ENCODE data around the gene ALDH9A1.
"Not testable (repeated sequence)": the region's sequence is repeated elsewhere in the genome, so short reads cannot be mapped to it uniquely, and the experiment has no call there.

The ALDH9A1 gene

GRCh38 chr1:165697881-165698760 lies at the start of gene ALDH9A1:
Gene ALDH9A1 (minus strand): TSS chr1:165698562. CDS start chr1:165698558, 4 bp downstream.
- no peak for FAIRE-seq

DNA sequence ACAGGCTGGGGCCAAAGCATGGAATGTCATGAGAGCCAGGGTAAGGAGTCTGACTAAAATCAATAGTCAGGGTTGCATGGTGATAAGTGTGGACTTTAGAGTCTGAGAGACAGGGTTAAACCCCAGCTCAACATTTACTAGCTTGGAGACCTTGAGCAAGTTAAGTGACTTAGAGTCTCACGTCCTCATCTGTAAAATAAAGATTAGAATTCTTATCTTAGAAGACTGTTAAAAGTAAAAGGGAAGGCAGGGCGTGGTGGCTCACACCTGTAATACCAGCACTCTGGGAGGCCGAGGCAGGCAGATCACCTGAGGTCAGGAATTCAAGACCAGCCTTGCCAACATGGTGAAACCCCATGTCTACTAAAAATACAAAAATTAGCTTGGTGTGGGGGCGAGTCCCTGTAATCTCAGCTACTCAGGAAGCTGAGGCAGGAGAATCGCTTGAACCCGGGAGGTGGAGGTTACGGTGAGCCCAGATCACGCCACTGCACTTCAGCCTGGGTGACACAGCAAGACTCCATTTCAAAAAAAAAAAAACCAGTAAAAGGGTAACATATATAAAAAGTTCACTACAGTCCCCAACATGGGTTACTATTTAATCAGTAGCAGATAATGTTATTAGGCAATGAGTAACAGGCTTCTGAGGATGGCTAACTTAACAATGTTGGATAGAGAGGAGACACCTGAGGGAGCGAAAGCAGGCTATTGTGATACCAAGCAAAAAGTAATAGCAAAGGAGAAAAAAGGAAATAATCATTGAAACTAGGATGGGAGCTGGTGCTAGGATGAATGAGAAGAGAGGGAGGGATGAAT lies 49.5 kb upstream of the ALDH9A1 start:
- FAIRE-seq: no peak

More at GRCh38 chr1:165697881-165698760, at the start of gene ALDH9A1:
- peak; percentile 93 for DNase-seq (ENCODE audit: low spot score)

GRCh38 chr1:165744913-165745312 lies 46.6 kb upstream of the ALDH9A1 start:
- not testable (repeated sequence) for DNase-seq (ENCODE audit: low spot score); FAIRE-seq

More for the DNA sequence above, 49.5 kb upstream of the ALDH9A1 start:
- no peak for DNase-seq (ENCODE audit: low spot score)

DNA sequence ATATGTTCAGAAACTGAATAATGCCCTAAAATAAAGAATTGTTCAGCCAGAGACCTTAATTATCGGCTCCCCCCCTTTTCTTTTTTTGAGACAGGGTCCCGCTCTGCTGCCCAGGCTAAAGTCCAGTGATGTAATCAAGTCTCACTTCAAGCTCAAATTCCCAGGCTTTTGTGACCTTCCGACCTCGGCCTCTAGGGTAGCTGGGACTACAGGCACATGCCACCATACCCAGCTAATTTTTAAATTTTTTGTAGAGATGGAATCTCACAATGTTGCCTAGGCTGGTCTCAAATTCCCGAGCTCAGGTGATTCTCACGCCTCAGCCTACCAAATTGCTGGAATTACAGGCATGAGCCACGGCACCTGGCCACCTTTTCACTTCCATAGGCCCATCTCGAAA lies 43.8 kb upstream of the ALDH9A1 start:
- FAIRE-seq (no peak), DNase-seq (ENCODE audit: low spot score) (no peak)

DNA sequence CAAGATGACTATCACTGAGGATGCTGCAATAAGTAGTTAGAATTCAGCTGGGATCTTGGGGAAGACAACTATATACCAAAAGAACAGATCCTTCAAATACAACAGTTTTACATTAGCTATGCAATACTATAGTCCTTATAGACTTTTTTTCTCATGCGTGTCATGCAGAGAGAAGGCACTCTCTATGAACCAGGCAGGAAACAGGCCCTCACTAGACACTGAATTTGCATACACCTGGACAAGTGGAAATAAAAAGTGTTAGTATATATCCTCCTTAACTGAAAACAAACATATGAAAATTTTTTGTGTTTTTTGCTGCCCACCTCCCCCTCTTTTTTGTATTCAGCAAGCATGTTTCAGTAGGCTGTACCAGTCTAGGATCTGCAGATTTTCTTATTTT lies 40.4 kb upstream of the ALDH9A1 start:
- DNase-seq (ENCODE audit: low spot score) (no peak), FAIRE-seq (no peak)

GRCh38 chr1:165737196-165737595 lies 38.8 kb upstream of the ALDH9A1 start:
- DNase-seq (ENCODE audit: low spot score) (no peak), FAIRE-seq (no peak)

DNA sequence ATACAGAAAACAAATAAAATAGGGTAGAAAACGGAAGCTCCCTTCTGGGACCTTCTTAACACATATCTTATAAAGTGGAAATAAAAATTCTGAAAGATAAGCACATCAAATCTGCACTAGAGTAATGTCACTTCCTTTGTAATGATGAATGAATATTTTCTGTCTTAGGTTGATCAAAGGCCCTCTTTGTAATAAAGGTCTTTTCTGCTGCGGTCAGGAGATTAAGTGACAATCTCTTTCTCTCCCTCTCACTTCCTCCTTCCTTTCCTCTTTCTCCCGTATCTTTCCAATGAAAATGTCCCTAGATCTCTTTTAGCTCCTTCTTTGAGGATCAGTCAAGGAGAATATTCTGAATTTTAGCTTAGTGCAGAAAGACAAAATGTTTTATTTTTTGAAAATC lies 36.5 kb upstream of the ALDH9A1 start:
- FAIRE-seq: no peak
- no peak for DNase-seq (ENCODE audit: low spot score)

DNA sequence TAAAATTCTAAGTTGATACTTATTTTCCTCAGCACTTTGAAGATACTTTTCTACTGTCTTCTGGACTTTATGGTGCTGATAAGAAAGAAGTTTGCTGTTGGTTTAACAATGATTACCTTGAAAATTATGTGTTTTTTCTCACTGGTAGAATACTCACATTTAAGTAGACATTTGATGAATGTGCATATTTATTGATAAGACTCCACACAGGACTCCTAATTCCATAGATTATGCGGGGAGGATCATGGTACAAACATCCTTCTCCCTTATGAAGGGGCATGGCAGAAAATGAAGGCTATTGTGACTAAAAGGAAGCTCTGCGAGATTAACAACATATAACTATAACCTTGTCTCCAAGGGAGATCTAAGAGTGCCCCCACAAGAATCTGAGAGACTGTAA lies 28.5 kb upstream of the ALDH9A1 start:
- no peak for FAIRE-seq
- no peak for DNase-seq (ENCODE audit: low spot score)

DNA sequence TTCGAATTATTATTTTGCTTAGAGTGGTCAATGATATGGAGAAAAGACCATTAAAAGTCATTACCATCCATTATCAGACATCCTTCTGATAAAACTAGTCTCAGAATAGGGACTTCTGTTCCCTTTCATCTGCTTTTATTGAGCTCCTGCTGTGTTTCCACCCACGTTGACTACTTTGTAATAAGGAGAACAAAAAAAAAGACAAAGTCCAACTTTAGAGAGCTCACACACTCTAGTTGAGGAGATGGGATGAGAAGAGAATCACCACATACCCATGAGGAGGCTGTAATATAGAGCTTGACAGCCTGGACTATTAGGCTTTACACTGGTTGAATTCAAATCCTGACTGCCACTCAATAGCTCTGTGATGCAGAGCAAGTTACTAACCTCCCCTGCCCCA lies 27.8 kb upstream of the ALDH9A1 start:
- no peak for FAIRE-seq
- DNase-seq (ENCODE audit: low spot score): no peak

- peak; percentile 37 for DNase-seq (ENCODE audit: low spot score)
- no peak for FAIRE-seq
Observed at GRCh38 chr1:165717918-165718515, 19.7 kb upstream of the ALDH9A1 start.

DNA sequence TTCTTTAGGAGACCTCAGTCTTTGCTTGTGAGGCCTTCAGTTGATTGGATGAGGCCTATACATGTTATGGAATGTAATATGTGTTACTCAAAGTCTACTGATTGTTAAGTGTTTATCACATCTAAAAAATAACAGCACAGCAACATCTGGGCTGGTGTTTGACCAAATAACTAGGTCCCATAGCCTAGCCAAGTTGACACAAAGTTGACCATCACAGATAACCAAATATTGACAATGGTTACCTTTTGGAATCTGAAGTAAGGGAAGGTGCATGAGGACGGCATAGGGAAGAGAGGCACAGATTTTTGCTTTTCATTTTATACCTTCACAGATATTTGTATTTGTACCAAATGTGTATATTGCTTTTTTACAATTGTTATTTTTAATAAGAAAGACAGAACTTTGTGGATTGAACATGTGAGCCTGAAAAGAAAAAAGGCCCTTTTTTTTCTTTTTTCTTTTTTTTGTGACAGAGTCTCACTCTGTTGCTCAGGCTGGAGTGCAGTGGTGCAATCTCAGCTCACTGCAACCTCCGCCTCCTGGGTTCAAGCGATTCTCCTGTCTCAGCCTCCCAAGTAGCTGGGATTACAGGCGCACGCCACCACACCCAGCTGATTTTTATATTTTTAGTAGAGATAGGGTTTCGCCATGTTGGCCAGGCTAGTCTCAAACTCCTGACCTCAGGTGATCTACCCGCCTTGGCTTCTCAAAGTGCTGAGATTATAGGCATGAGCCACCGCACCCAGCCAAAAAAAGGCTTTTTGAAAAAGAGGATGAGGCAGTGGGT lies 18.1 kb upstream of the ALDH9A1 start:
- DNase-seq (ENCODE audit: low spot score); FAIRE-seq: not testable (repeated sequence)

DNA sequence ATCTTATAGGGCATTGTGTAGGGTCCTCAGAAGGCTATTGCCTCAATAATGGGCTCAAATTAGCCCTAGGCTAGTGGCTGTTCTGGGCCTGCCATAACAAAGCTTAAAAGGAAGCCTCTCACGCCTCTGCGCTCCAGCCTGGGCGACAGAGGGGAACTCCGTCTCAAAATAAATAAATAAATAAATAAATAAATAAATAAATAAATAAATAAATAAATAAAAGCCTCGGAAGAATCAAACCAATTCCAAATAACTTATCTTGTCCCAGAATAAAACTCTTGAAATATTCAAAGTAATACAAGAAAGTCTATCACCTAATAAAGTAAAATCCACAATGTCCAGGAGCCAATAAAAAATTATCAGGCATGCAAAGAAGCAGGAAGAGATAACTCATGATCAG lies 14.4 kb upstream of the ALDH9A1 start:
- no peak for FAIRE-seq
- no peak for DNase-seq (ENCODE audit: low spot score)

DNA sequence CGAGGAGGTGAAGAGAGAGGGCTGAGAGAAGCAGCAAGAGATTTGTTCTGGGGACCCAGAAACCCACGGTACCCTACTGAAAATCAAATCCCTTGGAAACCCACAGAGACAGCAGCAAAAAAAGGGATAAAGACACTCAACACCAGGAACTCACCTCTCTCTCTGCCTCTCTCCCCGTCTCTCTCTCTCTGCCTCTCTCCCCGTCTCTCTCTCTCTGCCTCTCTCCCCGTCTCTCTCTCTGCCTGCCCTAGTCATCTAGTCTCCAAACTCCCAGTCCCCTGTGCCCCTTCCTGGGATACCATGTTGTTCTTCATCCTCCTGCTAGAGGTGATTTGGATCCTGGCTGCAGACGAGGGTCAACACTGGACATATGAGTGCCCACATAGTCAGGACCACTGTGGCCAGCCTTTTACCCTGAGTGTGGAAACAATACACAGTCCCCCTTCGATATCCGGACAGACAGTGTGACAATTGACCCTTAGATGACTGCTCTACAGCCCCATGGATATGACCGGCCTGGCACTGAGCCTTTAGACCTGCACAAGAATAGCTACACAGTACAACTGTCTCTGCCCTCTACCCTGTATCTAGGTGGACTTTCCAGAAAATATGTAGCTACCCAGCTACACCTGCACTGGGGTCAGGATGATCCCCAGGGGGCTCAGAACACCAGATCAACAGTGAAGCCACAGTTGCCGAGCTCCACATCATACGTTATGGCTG lies 9.8 kb upstream of the ALDH9A1 start:
- DNase-seq (ENCODE audit: low spot score) (no peak), FAIRE-seq (no peak)

- DNase-seq (ENCODE audit: low spot score): no peak
- no peak for FAIRE-seq
Observed at GRCh38 chr1:165703648-165704047, 5.3 kb upstream of the ALDH9A1 start.

DNA sequence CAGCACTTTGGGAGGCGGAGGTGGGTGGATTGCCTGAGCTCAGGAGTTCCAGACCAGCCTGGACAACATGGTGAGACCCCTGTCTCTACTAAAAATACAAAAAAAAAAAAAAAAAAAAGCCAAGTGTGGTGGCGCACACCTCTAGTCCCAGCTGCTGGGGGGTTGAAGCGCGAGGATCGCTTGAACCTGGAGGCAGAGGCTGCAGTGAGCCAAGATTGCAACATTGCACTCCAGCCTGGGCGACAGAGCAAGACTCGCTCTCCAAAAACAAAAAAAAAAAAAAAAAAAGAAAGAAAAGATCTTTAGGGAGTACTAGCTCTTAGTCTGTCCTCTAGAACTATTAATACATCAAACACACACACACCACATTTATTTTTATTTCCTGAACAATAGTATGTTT lies 3.6 kb upstream of the ALDH9A1 start:
- not testable (repeated sequence) for FAIRE-seq; DNase-seq (ENCODE audit: low spot score)

DNA sequence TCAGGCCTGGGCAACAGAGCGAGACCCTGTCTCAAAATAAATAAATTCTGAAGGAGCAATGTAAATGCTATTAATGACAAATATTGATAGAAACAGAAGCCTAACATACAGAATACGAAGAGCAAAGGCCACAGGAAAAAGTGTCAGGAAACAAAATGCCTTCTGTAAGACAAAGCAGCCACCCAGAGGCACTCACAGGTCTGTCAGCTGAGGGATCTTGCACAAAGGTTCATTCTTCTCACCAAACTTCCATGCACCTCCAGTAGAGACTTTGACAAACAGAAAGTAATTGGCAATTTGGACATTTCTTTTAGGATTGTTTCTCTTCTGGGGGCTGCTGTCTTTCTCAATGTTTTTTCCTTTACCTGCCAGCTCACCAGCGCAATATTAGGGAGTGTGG lies 1.2 kb upstream of the ALDH9A1 start:
- FAIRE-seq: no peak

GRCh38 chr1:165698761-165699052 lies 345 bp upstream of the ALDH9A1 start:
- FAIRE-seq: no peak
- no peak for DNase-seq (ENCODE audit: low spot score)

More for the DNA sequence above, 1.2 kb upstream of the ALDH9A1 start:
- no peak for DNase-seq (ENCODE audit: low spot score)

- no peak for FAIRE-seq
Observed at GRCh38 chr1:165697491-165697880, 876 bp downstream of the ALDH9A1 start.

GRCh38 chr1:165696625-165697100 lies 1.7 kb downstream of the ALDH9A1 start:
- DNase-seq (ENCODE audit: low spot score) (no peak), FAIRE-seq (no peak)

More at GRCh38 chr1:165697491-165697880, 876 bp downstream of the ALDH9A1 start:
- DNase-seq (ENCODE audit: low spot score): no peak

DNA sequence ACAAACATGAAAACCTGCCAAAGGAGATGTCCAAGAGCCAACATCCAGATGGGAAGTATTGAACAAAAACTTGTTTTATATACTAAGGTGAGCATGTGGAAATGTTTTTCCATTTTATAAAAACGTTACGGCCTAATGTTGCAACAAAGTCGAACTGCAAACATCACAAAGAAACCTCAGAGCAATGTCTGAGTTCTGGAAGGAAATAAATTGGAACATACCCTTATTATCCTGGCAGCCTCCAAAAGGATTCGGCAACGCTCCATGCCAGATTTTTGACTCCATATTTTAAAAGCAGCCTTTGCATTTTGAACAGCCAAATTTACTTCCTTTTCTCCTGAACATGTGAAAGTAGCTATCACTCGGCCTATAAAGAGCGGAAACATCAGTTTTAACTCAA lies 3.3 kb downstream of the ALDH9A1 start:
- DNase-seq (ENCODE audit: low spot score) (no peak), FAIRE-seq (no peak)
